ENCODE results near the gene STARD4. TPM values are rescaled to one million over a fixed set of nuclear protein-coding genes. Genes with fewer than 3 reads are reported as not detected.

STARD4 gene
- total RNA-seq, 1 donor from 2014 or later: 85.5 TPM

DNA sequence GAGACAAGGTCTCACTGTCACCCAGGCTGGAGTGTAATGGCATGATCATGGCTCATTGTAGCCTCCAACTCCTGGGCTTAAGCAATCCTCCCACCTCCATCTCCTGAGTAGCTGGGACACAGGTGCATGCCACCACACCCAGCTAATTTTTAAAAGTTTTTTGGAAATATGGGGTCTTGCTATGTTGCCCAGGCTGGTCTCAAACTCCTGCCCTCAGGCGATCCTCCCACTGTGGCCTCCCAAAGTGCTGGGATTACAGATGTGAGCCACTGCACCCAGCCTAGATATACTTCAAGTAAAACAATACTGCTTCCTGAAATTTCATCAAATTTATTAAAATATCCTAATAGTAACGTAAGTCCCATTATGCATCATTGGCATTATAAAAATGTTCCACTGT, 33.4 kb downstream of the STARD4 start:
- intact Hi-C loops (cut with micrococcal nuclease): loop anchor here (1.0 kb wide), 1 partner anchor 321 kb away; no protein-coding TSS in a partner anchor

- intact Hi-C loops (cut with micrococcal nuclease): loop anchor here (1.0 kb wide), 1 partner anchor 320 kb away; no protein-coding TSS in a partner anchor
Observed at GRCh38 chr5:111478266-111478665, 34.1 kb downstream of the STARD4 start.

DNA sequence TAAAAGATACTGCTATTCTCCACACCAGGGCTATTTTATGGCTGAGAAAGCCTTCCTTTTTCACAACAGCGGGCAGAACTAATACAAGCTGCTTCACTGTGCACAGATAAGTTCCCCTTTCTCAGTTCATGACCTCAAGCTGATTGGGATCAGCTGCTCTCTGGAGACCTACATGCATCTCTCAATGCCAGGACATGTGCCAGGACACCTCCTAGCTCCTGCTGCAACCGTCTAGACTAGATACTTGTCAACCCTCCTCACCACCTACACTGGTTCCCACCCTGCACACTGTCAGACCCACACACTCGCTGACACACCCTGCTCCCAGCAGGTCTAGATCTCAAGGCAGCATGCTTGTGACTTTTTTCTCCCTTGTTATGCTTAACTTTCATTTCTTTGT, 39.8 kb downstream of the STARD4 start:
- intact Hi-C loops (cut with micrococcal nuclease): no loop called here

DNA sequence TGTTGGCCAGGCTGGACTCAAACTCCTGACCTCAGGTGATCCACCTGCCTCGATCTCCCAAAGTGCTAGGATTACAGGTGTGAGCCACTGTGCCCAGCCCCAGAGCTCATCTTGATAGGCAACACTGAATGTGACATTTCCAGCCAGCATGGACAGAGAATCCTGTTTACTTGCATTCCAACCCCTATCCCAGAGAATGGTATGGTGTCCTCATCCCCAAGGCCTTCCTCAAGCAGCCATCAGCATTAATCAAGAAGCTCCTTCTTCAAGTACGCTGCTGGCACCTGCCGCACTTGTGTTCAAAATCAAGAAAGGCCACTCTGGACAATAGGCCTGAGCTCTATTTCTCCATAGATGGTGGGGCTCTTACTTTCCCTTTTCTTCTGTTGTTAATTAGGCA, 40.2 kb downstream of the STARD4 start:
- intact Hi-C loops (cut with micrococcal nuclease): no loop called here

- intact Hi-C loops (cut with micrococcal nuclease): no loop called here
Observed at GRCh38 chr5:111469903-111470302, 42.4 kb downstream of the STARD4 start.

- intact Hi-C loops (cut with micrococcal nuclease): no loop called here
Observed at GRCh38 chr5:111469293-111469896, 42.9 kb downstream of the STARD4 start.

DNA sequence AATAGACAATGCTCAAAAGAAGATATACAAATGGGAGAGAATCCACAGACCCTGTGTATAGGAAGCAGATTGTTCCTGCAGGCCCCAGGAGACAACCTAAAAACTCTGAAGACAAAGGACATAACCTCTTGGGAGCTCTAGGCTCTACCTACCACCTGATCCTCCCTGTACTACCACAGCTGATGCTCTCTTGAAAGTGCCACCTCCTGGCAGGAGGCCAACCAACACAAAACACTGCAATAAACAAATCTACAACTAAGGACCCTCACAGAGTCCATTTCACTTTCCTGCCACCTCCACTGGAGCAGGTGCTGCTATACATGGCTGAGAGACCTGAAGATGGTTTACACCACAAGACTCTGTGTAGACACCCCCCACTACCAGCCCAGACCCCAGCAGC, 49.0 kb downstream of the STARD4 start:
- intact Hi-C loops (cut with micrococcal nuclease): no loop called here

DNA sequence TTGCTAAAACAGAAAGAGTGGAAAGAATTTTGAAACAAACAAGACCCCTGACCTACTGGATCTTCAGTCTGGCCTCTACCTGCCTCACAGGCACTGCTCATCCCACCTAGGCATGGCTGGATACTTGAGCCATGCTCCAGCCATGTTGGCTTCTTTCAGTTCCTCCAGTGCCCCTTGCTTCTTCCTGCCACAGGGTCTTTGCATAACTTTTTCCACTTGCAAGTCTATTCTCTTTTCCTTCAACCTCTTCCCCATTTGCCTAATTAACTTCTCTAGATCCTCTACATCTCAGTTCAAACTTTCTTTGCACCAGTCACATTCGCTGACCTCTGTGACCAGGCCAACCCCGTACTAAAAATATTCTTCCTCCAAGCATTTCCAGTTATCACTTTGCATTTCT, 50.4 kb downstream of the STARD4 start:
- intact Hi-C loops (cut with micrococcal nuclease): no loop called here

DNA sequence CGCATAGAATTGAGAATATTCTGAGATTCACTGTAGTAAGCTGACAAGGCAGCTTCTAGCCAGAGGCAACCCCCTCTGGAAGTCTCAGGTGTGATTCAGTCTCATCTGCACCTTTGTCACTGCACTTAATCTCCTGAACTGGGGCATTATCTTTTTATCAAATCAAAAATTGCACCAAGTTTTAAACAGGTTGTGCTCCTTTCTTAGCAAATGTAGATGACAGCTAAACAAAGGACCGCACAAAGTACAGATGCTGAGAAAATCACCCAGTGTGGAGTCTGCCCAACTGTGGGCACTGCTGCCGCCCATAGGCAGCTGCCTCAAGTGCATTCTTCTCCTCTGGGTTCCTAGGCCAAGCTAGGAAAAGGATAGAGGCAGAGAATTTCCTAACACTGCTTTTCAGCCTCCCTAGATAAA, 51.1 kb downstream of the STARD4 start:
- intact Hi-C loops (cut with micrococcal nuclease): no loop called here

- intact Hi-C loops (cut with micrococcal nuclease): no loop called here
Observed at GRCh38 chr5:111454776-111455175, 57.6 kb downstream of the STARD4 start.

DNA sequence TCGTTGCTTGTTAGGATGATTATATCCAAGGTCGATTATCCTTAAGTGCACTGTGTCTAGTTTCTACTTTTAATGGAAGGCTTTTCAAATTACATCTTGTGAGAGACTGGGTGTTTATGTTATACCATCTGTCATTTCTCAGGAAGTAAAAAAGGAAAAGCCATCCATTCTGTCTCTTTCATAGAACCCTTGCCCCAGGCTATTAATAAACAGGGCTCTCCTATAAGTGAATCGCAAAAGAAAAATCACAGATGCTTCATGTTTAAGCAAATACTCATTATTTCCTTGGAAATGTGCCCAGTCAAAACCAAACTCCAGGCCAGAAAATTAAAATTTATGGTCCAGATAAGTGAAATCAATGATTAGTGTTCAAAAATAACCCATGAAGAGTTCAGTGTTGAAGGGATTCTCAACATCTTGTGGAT, 58.1 kb downstream of the STARD4 start:
- intact Hi-C loops (cut with micrococcal nuclease): no loop called here

GRCh38 chr5:111453747-111454146, 58.6 kb downstream of the STARD4 start:
- intact Hi-C loops (cut with micrococcal nuclease): no loop called here

- intact Hi-C loops (cut with micrococcal nuclease): no loop called here
Observed at GRCh38 chr5:111453295-111453694, 59.0 kb downstream of the STARD4 start.

DNA sequence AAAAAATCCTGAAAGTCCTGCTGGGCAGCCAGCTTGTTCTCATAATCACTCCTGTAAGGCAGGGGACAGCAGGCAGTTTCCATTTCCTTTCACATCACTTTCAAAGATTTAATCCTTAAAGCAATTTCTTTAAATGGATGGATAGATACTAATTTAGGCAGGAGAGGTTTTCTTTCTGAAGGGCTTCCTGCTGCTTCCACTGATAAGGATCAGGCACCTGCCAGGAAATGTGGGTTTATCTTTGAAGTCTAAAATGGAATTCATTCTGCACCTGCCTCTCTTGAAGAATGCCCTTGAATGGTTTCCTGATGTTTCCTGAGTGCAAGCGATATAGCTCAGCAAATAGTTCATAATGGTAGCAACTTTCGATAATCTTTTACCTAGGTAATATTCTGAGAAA, 64.5 kb downstream of the STARD4 start:
- intact Hi-C loops (cut with micrococcal nuclease): no loop called here

- intact Hi-C loops (cut with micrococcal nuclease): no loop called here
Observed at GRCh38 chr5:111447099-111447498, 65.2 kb downstream of the STARD4 start.

Other genes starting within 250 kb of the STARD4 start
- gene NREP, start 244.7 kb upstream of the STARD4 start, total RNA-seq: 18.0 and 21.3 TPM in 2 replicates

Data from T-helper 1 cell treated with Interleukin-12 subunit alpha and Interleukin-12 subunit beta and Interleukin-4 antibody, amounts not matched to agents 30 ng/mL and 1 ng/mL, for 36 hours (primary cell).